PC-3 (cell line): ENCODE results near the gene UNC93B1.
"Not testable (repeated sequence)": the region's sequence is repeated elsewhere in the genome, so short reads cannot be mapped to it uniquely, and the experiment has no call there.

Source experiments
- CTCF ChIP-seq: fragments of 300-600 bp; sonication (generic); conservative IDR thresholded peaks from 2 replicates; pipeline ENCODE4 v1.5.1; 2017; ENCODE audit warnings: antibody characterized with exemption, low read depth, mild to moderate bottlenecking, low read length
- EZH2 ChIP-seq: fragments of 300-600 bp; sonication (generic); IDR thresholded peaks from one replicate; pipeline ENCODE4 v1.6.1; 2017; ENCODE audit warnings: antibody characterized with exemption, mild to moderate bottlenecking, low read length; ENCODE audit not compliant: unreplicated experiment

GRCh38 chr11:67985302-67985701 lies 18.6 kb downstream of the UNC93B1 start:
- not testable (repeated sequence) for TF ChIP-seq CTCF, EZH2
